Nephron (organoid): ENCODE results near the gene CYP4F11.
"Not testable (repeated sequence)": the region's sequence is repeated elsewhere in the genome, so short reads cannot be mapped to it uniquely, and the experiment has no call there.

Experiments used
- H3K27ac Mint-ChIP-seq, 3 experiments: 2 replicates each; pipeline ENCODE4 v1.8.0; 2020; ENCODE audit warnings: mixed read lengths in 3 of 3, mild to moderate bottlenecking in 2 of 3, moderate library complexity in 1 of 3
- H3K27me3 Mint-ChIP-seq: 2 replicates; pipeline ENCODE4 v1.8.0; 2021; ENCODE audit warnings: low read depth, mild to moderate bottlenecking, moderate library complexity, mixed read lengths
- H3K36me3 Mint-ChIP-seq: 2 replicates; pipeline ENCODE4 v1.8.0; 2020; ENCODE audit warnings: low read depth, mixed read lengths
- H3K4me1 Mint-ChIP-seq: 2 replicates; pipeline ENCODE4 v1.8.0; 2020; ENCODE audit warnings: mixed read lengths
- H3K4me3 Mint-ChIP-seq, 3 experiments: 2 replicates each; pipeline ENCODE4 v1.8.0; 2020; ENCODE audit warnings: mild to moderate bottlenecking in 3 of 3, mixed read lengths in 3 of 3, moderate library complexity in 2 of 3
- H3K9me3 Mint-ChIP-seq: 2 replicates; pipeline ENCODE4 v1.8.0; 2020; ENCODE audit warnings: mixed read lengths
- CTCF ChIP-seq, 3 experiments: fragments of 200-600 bp; sonication (generic); IDR thresholded peaks; one replicate each; pipeline ENCODE4 v1.5.0; 2021; ENCODE audit warnings: antibody characterized with exemption in 3 of 3; ENCODE audit not compliant: unreplicated experiment in 3 of 3

CYP4F11 gene

GRCh38 chr19:15945301-15945700 lies 11.0 kb upstream of the CYP4F11 start:
- H3K4me1 Mint-ChIP-seq: no peaks in the 10 kb centered on the region
- TF ChIP-seq CTCF (IDR thresholded peaks at IDR 0.05; ENCODE audit: unreplicated experiment in 3 of 3): no peak
- H3K4me3 Mint-ChIP-seq: no peak overlapping the region
- no peak overlapping the region for H3K27ac Mint-ChIP-seq
- H3K36me3 Mint-ChIP-seq: no peaks in the 10 kb centered on the region
- H3K9me3 Mint-ChIP-seq: peaks cover 49% of the 10 kb centered on the region
- H3K27me3 Mint-ChIP-seq: no peaks in the 10 kb centered on the region

- H3K9me3 Mint-ChIP-seq: peaks cover 47% of the 10 kb centered on the region
- H3K27ac Mint-ChIP-seq: no peak overlapping the region
- no peaks in the 10 kb centered on the region for H3K27me3 Mint-ChIP-seq
- TF ChIP-seq CTCF (IDR thresholded peaks at IDR 0.05; ENCODE audit: unreplicated experiment in 3 of 3): no peak
- no peaks in the 10 kb centered on the region for H3K36me3 Mint-ChIP-seq
- no peaks in the 10 kb centered on the region for H3K4me1 Mint-ChIP-seq
- H3K4me3 Mint-ChIP-seq: no peak overlapping the region
These were observed 10.1 kb upstream of the CYP4F11 start for GRCh38 chr19:15944401-15944800.

DNA sequence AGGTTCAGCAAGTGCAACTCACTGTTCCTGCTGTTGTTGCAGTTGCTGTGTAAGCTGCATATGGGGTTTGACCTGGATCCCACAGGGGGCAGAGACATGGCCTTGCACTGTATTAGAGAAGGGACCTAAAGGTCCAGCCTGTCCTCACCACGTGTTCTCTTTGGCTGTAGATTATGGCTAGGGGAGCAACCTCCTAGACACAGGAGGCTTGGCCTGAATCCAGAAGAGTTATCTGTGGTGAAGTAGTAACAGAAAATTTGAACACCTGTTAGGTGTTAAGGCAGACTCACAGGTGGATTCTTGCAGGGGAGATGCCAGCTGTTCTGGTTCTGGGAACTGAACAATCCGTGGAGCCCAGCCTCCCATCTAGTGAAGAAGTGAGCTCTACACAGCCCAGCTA lies 3.4 kb upstream of the CYP4F11 start:
- Mint-ChIP-seq H3K36me3 (no peaks in the 10 kb centered on the region), H3K27ac (no peak overlapping the region), H3K9me3 (peaks cover 31% of the 10 kb centered on the region), H3K4me1 (no peaks in the 10 kb centered on the region), H3K27me3 (no peaks in the 10 kb centered on the region), H3K4me3 (no peak overlapping the region)
- no peak for TF ChIP-seq CTCF (IDR thresholded peaks at IDR 0.05; ENCODE audit: unreplicated experiment in 3 of 3)

DNA sequence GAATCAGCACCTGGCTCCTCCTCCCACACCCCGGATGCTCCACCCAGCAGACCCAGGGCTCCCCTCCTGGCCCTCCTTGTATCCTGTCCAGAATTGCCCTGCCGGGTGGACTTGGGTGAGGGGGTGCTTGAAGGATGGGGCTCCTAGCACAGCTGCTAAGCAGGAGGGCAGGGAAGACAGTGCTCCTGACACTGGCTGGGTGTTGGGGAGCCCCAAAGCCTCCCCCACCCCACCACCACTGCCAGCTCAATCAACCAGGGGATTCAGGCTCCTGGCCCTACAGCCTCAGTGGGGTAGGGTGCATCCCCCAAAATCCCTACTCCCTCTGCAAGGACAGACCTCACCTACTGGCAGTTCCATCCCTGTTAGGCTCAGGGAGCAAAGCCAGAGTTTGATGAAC lies 2.6 kb upstream of the CYP4F11 start:
- H3K4me1 Mint-ChIP-seq: no peaks in the 10 kb centered on the region
- no peak for TF ChIP-seq CTCF (IDR thresholded peaks at IDR 0.05; ENCODE audit: unreplicated experiment in 3 of 3)
- H3K27ac Mint-ChIP-seq: no peak overlapping the region
- no peaks in the 10 kb centered on the region for H3K27me3 Mint-ChIP-seq
- peaks cover 27% of the 10 kb centered on the region for H3K9me3 Mint-ChIP-seq
- H3K36me3 Mint-ChIP-seq: no peaks in the 10 kb centered on the region
- H3K4me3 Mint-ChIP-seq: no peak overlapping the region

DNA sequence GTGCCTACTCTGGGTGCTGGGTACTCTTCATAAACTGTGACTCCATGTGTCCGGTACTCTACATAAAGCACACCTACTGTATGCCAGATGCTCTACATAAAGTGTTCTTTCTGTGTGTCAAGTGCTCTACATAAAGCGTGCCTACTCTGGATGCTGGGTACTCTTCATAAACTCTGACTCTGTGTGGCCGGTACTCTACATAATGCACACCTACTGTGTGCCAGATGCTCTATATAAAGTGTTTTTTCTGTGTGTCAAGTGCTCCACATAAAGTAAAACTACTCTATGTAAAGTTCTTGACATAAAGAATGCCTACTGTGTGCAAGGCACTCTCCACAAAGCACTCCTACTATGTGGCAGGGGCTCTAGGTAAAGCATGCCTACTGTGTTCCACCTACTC lies 1.8 kb upstream of the CYP4F11 start:
- H3K27ac Mint-ChIP-seq: no peak overlapping the region
- H3K9me3 Mint-ChIP-seq: peaks cover 25% of the 10 kb centered on the region
- H3K4me1 Mint-ChIP-seq: no peaks in the 10 kb centered on the region
- TF ChIP-seq CTCF (IDR thresholded peaks at IDR 0.05; ENCODE audit: unreplicated experiment in 3 of 3): no peak
- H3K4me3 Mint-ChIP-seq: no peak overlapping the region
- H3K27me3 Mint-ChIP-seq: no peaks in the 10 kb centered on the region
- no peaks in the 10 kb centered on the region for H3K36me3 Mint-ChIP-seq

GRCh38 chr19:15935167-15935702 lies 906 bp upstream of the CYP4F11 start:
- TF ChIP-seq CTCF (IDR thresholded peaks at IDR 0.05; ENCODE audit: unreplicated experiment in 3 of 3): no peak

DNA sequence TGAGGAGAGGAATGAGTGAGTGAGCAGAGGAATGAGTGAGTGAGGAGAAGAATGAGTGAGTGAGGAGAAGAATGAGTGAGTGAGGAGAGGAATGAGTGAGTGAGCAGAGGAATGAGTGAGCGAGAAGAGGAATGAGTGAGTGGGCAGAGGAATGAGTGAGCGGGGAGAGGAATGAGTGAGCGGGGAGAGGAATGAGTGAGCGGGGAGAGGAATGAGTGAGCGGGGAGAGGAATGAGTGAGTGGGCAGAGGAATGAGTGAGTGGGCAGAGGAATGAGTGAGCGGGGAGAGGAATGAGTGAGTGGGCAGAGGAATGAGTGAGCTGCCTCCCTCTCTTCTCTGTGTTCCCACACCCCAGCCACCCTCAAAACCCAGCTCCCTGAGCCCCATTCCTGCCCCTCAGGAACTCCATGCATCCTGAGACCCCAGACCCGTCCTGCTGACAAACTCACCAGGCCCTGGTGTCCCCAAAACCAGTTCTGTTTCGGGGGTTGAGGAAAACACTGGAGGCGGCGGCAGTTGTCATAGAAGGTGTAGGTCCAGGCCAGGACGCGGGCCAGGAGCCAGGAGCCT lies 483 bp downstream of the CYP4F11 start:
- H3K4me3 Mint-ChIP-seq, H3K27ac Mint-ChIP-seq, H3K27me3 Mint-ChIP-seq, H3K4me1 Mint-ChIP-seq, H3K36me3 Mint-ChIP-seq: not testable (repeated sequence)
- peaks cover 30% of the 10 kb centered on the region for H3K9me3 Mint-ChIP-seq

More at GRCh38 chr19:15935167-15935702, 906 bp upstream of the CYP4F11 start:
- Mint-ChIP-seq H3K36me3 (no peaks in the 10 kb centered on the region), H3K9me3 (peaks cover 22% of the 10 kb centered on the region), H3K4me1 (no peaks in the 10 kb centered on the region), H3K27me3 (no peaks in the 10 kb centered on the region), H3K4me3 (no peak overlapping the region), H3K27ac (no peak overlapping the region)
